A673 (cell line): ENCODE measurements around the gene CDH4.

Source experiments
- EZH2 ChIP-seq: fragments of 200-600 bp; sonication (generic); IDR thresholded peaks from 2 replicates; pipeline ENCODE4 v1.6.1; 2017; ENCODE audit warnings: borderline replicate concordance, low read depth, mild to moderate bottlenecking, mixed read lengths, antibody characterized with exemption, low read length; ENCODE audit not compliant: poor library complexity, severe bottlenecking
- TF ChIP-seq, protein P1 (sequence below): fragments of 300-800, 200-600 bp; sonication (generic); conservative IDR thresholded peaks from 2 replicates; pipeline ENCODE4 v1.5.1; 2017; ENCODE audit warnings: low read depth, mild to moderate bottlenecking, antibody characterized with exemption, low read length, moderate library complexity, mixed read lengths

DNA sequence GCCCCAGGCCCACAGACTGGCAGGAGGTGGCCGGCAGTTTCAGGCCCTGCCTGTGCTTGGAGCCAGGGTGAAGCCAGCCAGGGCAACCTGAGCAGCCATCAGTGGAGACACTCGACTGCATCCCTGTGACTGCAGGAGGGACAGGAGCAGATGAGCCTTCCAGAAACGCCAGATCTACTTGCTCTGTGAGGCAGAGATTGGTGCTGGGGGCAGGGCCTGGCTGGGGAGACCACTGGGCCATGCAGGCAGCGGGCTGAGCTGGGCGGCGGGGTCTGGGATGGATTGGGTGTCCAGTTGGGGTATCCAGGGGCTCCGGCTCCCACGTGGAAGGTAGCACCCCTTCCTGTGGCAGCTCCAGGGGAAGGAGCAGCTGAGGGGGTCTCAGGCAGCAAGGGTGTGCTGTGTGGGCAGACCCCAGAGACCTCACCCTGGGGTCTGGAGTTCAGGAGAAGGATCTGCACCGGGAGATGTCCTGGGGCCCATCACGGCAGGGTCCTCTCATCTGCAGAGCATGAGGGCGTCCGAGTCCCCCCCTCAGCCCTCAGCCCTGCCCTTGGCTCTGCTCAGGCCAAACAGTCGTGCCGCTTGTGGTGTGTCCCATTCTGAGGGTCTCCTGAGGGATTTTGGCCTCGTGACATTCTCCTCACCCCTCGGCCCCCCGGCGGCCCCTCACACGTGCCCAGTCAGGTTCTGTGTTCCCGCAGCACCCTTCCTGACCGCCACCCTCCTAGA, 478.7 kb downstream of the CDH4 start:
- TF ChIP-seq, protein P1, sequence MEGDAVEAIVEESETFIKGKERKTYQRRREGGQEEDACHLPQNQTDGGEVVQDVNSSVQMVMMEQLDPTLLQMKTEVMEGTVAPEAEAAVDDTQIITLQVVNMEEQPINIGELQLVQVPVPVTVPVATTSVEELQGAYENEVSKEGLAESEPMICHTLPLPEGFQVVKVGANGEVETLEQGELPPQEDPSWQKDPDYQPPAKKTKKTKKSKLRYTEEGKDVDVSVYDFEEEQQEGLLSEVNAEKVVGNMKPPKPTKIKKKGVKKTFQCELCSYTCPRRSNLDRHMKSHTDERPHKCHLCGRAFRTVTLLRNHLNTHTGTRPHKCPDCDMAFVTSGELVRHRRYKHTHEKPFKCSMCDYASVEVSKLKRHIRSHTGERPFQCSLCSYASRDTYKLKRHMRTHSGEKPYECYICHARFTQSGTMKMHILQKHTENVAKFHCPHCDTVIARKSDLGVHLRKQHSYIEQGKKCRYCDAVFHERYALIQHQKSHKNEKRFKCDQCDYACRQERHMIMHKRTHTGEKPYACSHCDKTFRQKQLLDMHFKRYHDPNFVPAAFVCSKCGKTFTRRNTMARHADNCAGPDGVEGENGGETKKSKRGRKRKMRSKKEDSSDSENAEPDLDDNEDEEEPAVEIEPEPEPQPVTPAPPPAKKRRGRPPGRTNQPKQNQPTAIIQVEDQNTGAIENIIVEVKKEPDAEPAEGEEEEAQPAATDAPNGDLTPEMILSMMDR, result no peak
- TF ChIP-seq EZH2, result no peak
